Activated naive CD4-positive, alpha-beta T cell treated with anti-CD3 and anti-CD28 coated beads, Interleukin-2, amount 50 U/mL, for 72 hours (primary cell): Measurements from ENCODE around the gene KIAA1671. TPM values are rescaled to one million over a fixed set of nuclear protein-coding genes. Genes with fewer than 3 reads are reported as not detected.

Experiments
- ATAC-seq, 2 donors: fragments of 150-1000 bp; cut with Tn5 transposase; 2 replicates each; pipeline ENCODE4 v1.10.0; 2021; ENCODE audit warnings: mild to moderate bottlenecking in 2 of 2, moderate library complexity in 2 of 2
- DNase-seq, 2 donors: peaks; one replicate each; pipeline ENCODE4 v3.0.0; 2021 to 2022; ENCODE audit warnings: low spot score in 2 of 2
- H3K27ac Mint-ChIP-seq, 2 donors: one replicate each; pipeline ENCODE4 v1.8.0; 2022; ENCODE audit warnings: mild to moderate bottlenecking in 2 of 2, mixed read lengths in 2 of 2
- H3K36me3 Mint-ChIP-seq, 2 donors: one replicate each; pipeline ENCODE4 v1.8.0; 2022; ENCODE audit warnings: mixed read lengths in 2 of 2
- H3K9me3 Mint-ChIP-seq, 2 donors: one replicate each; pipeline ENCODE4 v1.8.0; 2022; ENCODE audit warnings: mixed read lengths in 2 of 2
- total RNA-seq, 2 donors: library from RNA; stranded (reverse); gene quantifications; one replicate each; pipeline ENCODE4 v1.2.3, GENCODE V29; 2022

The KIAA1671 gene
- total RNA-seq, 2 donors from 2014 or later = 2.0 to 22.0 TPM

GRCh38 chr22:24969560-24970301 lies 17.2 kb downstream of the KIAA1671 start:
- H3K36me3 Mint-ChIP-seq = no peaks in the 10 kb centered on the region
- H3K9me3 Mint-ChIP-seq = no peaks in the 10 kb centered on the region
- no peak for ATAC-seq
- no peak overlapping the region for H3K27ac Mint-ChIP-seq
- no peak for DNase-seq

GRCh38 chr22:24972369-24972768 lies 19.9 kb downstream of the KIAA1671 start:
- DNase-seq (no peak), ATAC-seq (no peak)
- no peak overlapping the region for H3K27ac Mint-ChIP-seq
- no peaks in the 10 kb centered on the region for H3K36me3 Mint-ChIP-seq
- no peaks in the 10 kb centered on the region for H3K9me3 Mint-ChIP-seq

- H3K27ac Mint-ChIP-seq = no peak overlapping the region
- no peak for ATAC-seq
- H3K36me3 Mint-ChIP-seq = no peaks in the 10 kb centered on the region
- DNase-seq = no peak
- no peaks in the 10 kb centered on the region for H3K9me3 Mint-ChIP-seq
These were observed 21.4 kb downstream of the KIAA1671 start for GRCh38 chr22:24973872-24974271.

- DNase-seq = no peak
- no peaks in the 10 kb centered on the region for H3K36me3 Mint-ChIP-seq
- ATAC-seq = no peak
- no peaks in the 10 kb centered on the region for H3K9me3 Mint-ChIP-seq
- no peak overlapping the region for H3K27ac Mint-ChIP-seq
These were observed 22.7 kb downstream of the KIAA1671 start for GRCh38 chr22:24975125-24975640.

- Mint-ChIP-seq H3K36me3 (no peaks in the 10 kb centered on the region), H3K9me3 (no peaks in the 10 kb centered on the region), H3K27ac (no peak overlapping the region)
- DNase-seq (no peak), ATAC-seq (no peak)
These were observed 23.4 kb downstream of the KIAA1671 start for GRCh38 chr22:24975813-24976341.

GRCh38 chr22:24976442-24977218 lies 24.1 kb downstream of the KIAA1671 start:
- ATAC-seq = no peak
- no peaks in the 10 kb centered on the region for H3K9me3 Mint-ChIP-seq

GRCh38 chr22:24977370-24978221 lies 25.1 kb downstream of the KIAA1671 start:
- DNase-seq (no peak), ATAC-seq (no peak)
- Mint-ChIP-seq H3K9me3 (no peaks in the 10 kb centered on the region), H3K36me3 (no peaks in the 10 kb centered on the region), H3K27ac (no peak overlapping the region)

More at GRCh38 chr22:24976442-24977218, 24.1 kb downstream of the KIAA1671 start:
- Mint-ChIP-seq H3K36me3 (no peaks in the 10 kb centered on the region), H3K27ac (no peak overlapping the region)
- DNase-seq = no peak

- ATAC-seq = no peak
- no peak overlapping the region for H3K27ac Mint-ChIP-seq
These were observed 25.8 kb downstream of the KIAA1671 start for GRCh38 chr22:24978308-24978707.

GRCh38 chr22:24981066-24981465 lies 28.6 kb downstream of the KIAA1671 start:
- no peak for DNase-seq
- Mint-ChIP-seq H3K9me3 (no peaks in the 10 kb centered on the region), H3K36me3 (no peaks in the 10 kb centered on the region), H3K27ac (no peak overlapping the region)
- ATAC-seq = no peak

More at GRCh38 chr22:24978308-24978707, 25.8 kb downstream of the KIAA1671 start:
- Mint-ChIP-seq H3K9me3 (no peaks in the 10 kb centered on the region), H3K36me3 (no peaks in the 10 kb centered on the region)
- no peak for DNase-seq

GRCh38 chr22:24981656-24982055 lies 29.1 kb downstream of the KIAA1671 start:
- H3K27ac Mint-ChIP-seq = peak overlapping the region in 1 of 2 donors; percentile 30
- ATAC-seq = no peak
- no peaks in the 10 kb centered on the region for H3K9me3 Mint-ChIP-seq
- no peaks in the 10 kb centered on the region for H3K36me3 Mint-ChIP-seq
- no peak for DNase-seq

GRCh38 chr22:24982301-24983056 lies 30.0 kb downstream of the KIAA1671 start:
- DNase-seq (no peak), ATAC-seq (no peak)
- peak overlapping the region in 1 of 2 donors; percentile 30 for H3K27ac Mint-ChIP-seq
- H3K36me3 Mint-ChIP-seq = no peaks in the 10 kb centered on the region
- H3K9me3 Mint-ChIP-seq = no peaks in the 10 kb centered on the region

- no peak for ATAC-seq
These were observed 30.6 kb downstream of the KIAA1671 start for GRCh38 chr22:24983151-24983550.

GRCh38 chr22:24984122-24984521 lies 31.6 kb downstream of the KIAA1671 start:
- H3K36me3 Mint-ChIP-seq = no peaks in the 10 kb centered on the region
- DNase-seq (no peak), ATAC-seq (no peak)
- H3K27ac Mint-ChIP-seq = no peak overlapping the region
- no peaks in the 10 kb centered on the region for H3K9me3 Mint-ChIP-seq

More at GRCh38 chr22:24983151-24983550, 30.6 kb downstream of the KIAA1671 start:
- DNase-seq = no peak
- H3K27ac Mint-ChIP-seq = no peak overlapping the region
- no peaks in the 10 kb centered on the region for H3K36me3 Mint-ChIP-seq
- H3K9me3 Mint-ChIP-seq = no peaks in the 10 kb centered on the region

GRCh38 chr22:24985826-24986214 lies 33.3 kb downstream of the KIAA1671 start:
- no peak overlapping the region for H3K27ac Mint-ChIP-seq
- DNase-seq (no peak), ATAC-seq (peak in 1 of 2 donors; percentile 24)
- no peaks in the 10 kb centered on the region for H3K9me3 Mint-ChIP-seq
- no peaks in the 10 kb centered on the region for H3K36me3 Mint-ChIP-seq

GRCh38 chr22:24986816-24987215 lies 34.3 kb downstream of the KIAA1671 start:
- ATAC-seq (no peak), DNase-seq (no peak)
- no peaks in the 10 kb centered on the region for H3K36me3 Mint-ChIP-seq
- H3K9me3 Mint-ChIP-seq = no peaks in the 10 kb centered on the region
- no peak overlapping the region for H3K27ac Mint-ChIP-seq

GRCh38 chr22:24989135-24989534 lies 36.6 kb downstream of the KIAA1671 start:
- DNase-seq = no peak
- no peaks in the 10 kb centered on the region for H3K9me3 Mint-ChIP-seq
- no peak overlapping the region for H3K27ac Mint-ChIP-seq

More at GRCh38 chr22:24989135-24989534, 36.6 kb downstream of the KIAA1671 start:
- ATAC-seq = no peak
- no peaks in the 10 kb centered on the region for H3K36me3 Mint-ChIP-seq
